ENCODE results near the gene DSG2.

DNA sequence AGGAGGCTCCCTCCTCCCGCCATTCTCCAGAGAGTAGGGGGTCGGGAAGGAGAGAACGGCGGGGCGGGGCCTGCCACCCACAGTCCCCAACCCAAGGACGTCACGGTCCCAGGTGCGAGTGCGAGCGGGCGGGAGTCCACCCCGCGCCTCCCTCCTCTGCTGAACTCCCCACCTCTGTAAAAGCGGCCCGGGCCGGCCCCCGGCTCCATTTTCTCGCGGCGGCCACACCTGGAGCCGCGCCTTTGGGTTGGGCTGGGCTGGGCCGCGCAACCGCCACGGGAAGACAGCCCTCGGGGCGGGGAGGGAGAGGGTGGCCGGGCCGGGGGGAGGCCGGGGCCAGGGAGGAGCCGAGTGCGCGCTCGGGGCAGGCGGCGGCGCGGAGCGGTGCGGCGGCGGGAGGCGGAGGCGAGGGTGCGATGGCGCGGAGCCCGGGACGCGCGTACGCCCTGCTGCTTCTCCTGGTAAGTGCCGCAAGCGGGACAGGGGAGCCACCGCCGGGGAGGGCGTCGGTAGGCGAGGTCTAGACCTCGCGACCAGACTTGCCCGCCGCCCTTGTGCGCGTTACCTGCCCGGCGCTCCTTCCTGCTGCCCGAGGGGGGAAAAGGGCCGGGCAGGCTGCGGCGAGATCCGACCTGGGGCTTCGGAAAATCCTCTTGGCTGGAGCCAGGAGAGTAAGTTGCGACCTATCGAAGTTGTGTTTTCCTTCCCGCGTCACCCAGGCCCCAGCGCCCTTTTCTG lies at the start of gene DSG2:
- TF ChIP-seq GATA2 (IDR thresholded peaks at IDR 0.05; ENCODE audit: low read depth, low read length): no peak
- no peak for TF ChIP-seq GATA3 (IDR thresholded peaks at IDR 0.05; ENCODE audit: low read depth, low read length)
